GM12891 (cell line): ENCODE measurements around the gene CATSPERB.

Experiments
- PAX5 ChIP-seq: IDR thresholded peaks from 2 replicates; pipeline ENCODE4 v1.6.1; 2011; ENCODE audit warnings: low read length, moderate library complexity, mild to moderate bottlenecking; ENCODE audit not compliant: insufficient read depth, severe bottlenecking
- POLR2A ChIP-seq: IDR thresholded peaks from 2 replicates; pipeline ENCODE4 v1.6.1; 2011; ENCODE audit warnings: low read depth, low read length, control low read depth
- POLR2AphosphoS5 ChIP-seq: IDR thresholded peaks from 2 replicates; pipeline ENCODE4 v1.6.1; 2011; ENCODE audit warnings: low read depth, low read length, control low read depth

DNA sequence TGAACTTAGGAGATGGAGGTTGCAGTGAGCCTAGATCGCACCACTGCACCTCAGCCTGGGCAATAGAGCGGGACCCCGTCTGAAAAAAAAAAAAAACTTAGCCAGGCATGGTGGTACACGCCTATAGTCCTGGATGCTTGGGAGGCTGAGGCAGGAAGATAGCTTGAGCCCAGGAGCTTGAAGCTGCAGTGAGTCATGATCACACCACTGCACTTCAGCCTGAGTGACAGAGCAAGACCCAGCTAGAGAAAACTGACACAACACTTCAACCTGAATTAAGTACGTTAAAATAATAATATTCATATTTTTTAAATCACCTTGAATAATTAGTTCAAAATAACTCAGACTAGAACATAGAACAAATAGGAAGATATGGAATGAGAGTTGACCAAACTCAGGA is 5.7 kb upstream of the CATSPERB start:
- TF ChIP-seq POLR2AphosphoS5: no peak
- TF ChIP-seq PAX5: no peak
- TF ChIP-seq POLR2A: no peak
